ENCODE data around the gene HOXA1. TPM values are rescaled to one million over a fixed set of nuclear protein-coding genes. Genes with fewer than 3 reads are reported as not detected.

The HOXA1 gene
- polyA plus RNA-seq, 2 of the 4 experiments (the other 2 are of a cell fraction): 2.8 to 5.0 TPM

- peak overlapping the region; percentile 72 for H3K4me3 ChIP-seq
- H3K27ac ChIP-seq: peak overlapping the region; percentile 79 to 93
- peak overlapping the region; percentile 87 for H3K4me2 ChIP-seq
- CTCF ChIA-PET: interaction anchor here (0.6 to 11.1 kb wide), 13 partner anchors 10 to 772 kb away, joined by 3 to 160 read pairs (median 14); partner anchors contain the start of genes HOXA3, HOXA4 and HOXA9
- TF ChIP-seq ESRRA (IDR thresholded peaks at IDR 0.05; ENCODE audit: borderline replicate concordance, low read length) (no peak), POLR2A (IDR thresholded peaks at IDR 0.05; ENCODE audit: low read length) (no peak), ZC3H11A (IDR thresholded peaks at IDR 0.05) (no peak), MAX (IDR thresholded peaks at IDR 0.05) (no peak), HOXB13 (CRISPR knock-in tag; IDR thresholded peaks at IDR 0.05; ENCODE audit: low read depth) (no peak), CHD2 (IDR thresholded peaks at IDR 0.05; ENCODE audit: low read length, partially characterized antibody) (no peak), ZNF302 (CRISPR knock-in tag; IDR thresholded peaks at IDR 0.05) (no peak)
- no peak for DNase-seq (ENCODE audit: low read depth in 1 of 2, low spot score in 1 of 2)
- no peak for FAIRE-seq
- POLR2A ChIA-PET: interaction anchor here (0.6 to 2.3 kb wide), 6 partner anchors 15 to 948 kb away, joined by 3 to 12 read pairs (median 4); partner anchors contain the start of genes HOXA7 and SKAP2
- peaks cover 22% of the 10 kb centered on the region for H3K4me1 ChIP-seq
- H3K9me3 ChIP-seq: no peaks in the 10 kb centered on the region
- 94% methylated on average over 18 of the region's 18 CpGs for WGBS (ENCODE audit: missing lambda C conversion rate)
- no peak for ATAC-seq
Measured at GRCh38 chr7:27141137-27141922, 45.5 kb upstream of the HOXA1 start.

- FAIRE-seq (no peak), ATAC-seq (no peak), DNase-seq (ENCODE audit: low read depth in 1 of 2, low spot score in 1 of 2) (no peak)
- TF ChIP-seq CHD4 (IDR thresholded peaks at IDR 0.05; ENCODE audit: borderline replicate concordance) (no peak), FOSL2 (IDR thresholded peaks at IDR 0.05) (no peak), FOSL2 (CRISPR knock-in tag; IDR thresholded peaks at IDR 0.05) (no peak), ESRRA (IDR thresholded peaks at IDR 0.05; ENCODE audit: borderline replicate concordance, low read length) (no peak), RFX5 (IDR thresholded peaks at IDR 0.05) (no peak)
- H3K4me1 ChIP-seq: peaks cover 31% of the 10 kb centered on the region
- POLR2A ChIA-PET: interaction anchor here (2.3 kb wide), 1 partner anchor 276 kb away, joined by 9 read pairs; the partner anchor contains the start of gene SKAP2
- WGBS (ENCODE audit: missing lambda C conversion rate): 92% methylated on average over 15 of the region's 15 CpGs
- CTCF ChIA-PET: interaction anchor here (0.7 to 11.1 kb wide), 8 partner anchors 10 to 458 kb away, joined by 3 to 160 read pairs (median 25); partner anchors contain the start of genes HOXA3, HOXA4 and HOXA9
- no peak overlapping the region for H3K4me2 ChIP-seq
- no peaks in the 10 kb centered on the region for H3K9me3 ChIP-seq
- H3K4me3 ChIP-seq: no peak overlapping the region
- H3K27ac ChIP-seq: no peak overlapping the region
Measured at GRCh38 chr7:27140126-27140857, 44.5 kb upstream of the HOXA1 start.

GRCh38 chr7:27139334-27140125 lies 43.7 kb upstream of the HOXA1 start:
- CTCF ChIA-PET: interaction anchor here (1.3 to 5.1 kb wide), 3 partner anchors 9 to 31 kb away, joined by 3 to 36 read pairs (median 6); partner anchors contain the start of genes HOXA3 and HOXA4
- ATAC-seq (no peak), FAIRE-seq (no peak), DNase-seq (ENCODE audit: low read depth in 1 of 2, low spot score in 1 of 2) (no peak)
- Histone ChIP-seq H3K9me3 (no peaks in the 10 kb centered on the region), H3K4me3 (no peak overlapping the region), H3K27ac (no peak overlapping the region), H3K4me1 (peaks cover 39% of the 10 kb centered on the region), H3K4me2 (no peak overlapping the region)
- WGBS (ENCODE audit: missing lambda C conversion rate): 97% methylated on average over 43 of the region's 53 CpGs
- POLR2A ChIA-PET: no interaction called here
- TF ChIP-seq BCL3 (IDR thresholded peaks at IDR 0.05) (no peak), TP53 (CRISPR knock-in tag; IDR thresholded peaks at IDR 0.05) (no peak), CEBPB (IDR thresholded peaks at IDR 0.05) (no peak), KDM5A (IDR thresholded peaks at IDR 0.05) (no peak), FOSB (CRISPR knock-in tag; IDR thresholded peaks at IDR 0.05) (no peak), SMC3 (IDR thresholded peaks at IDR 0.05) (no peak), FOSL2 (IDR thresholded peaks at IDR 0.05) (no peak), FOSL2 (CRISPR knock-in tag; IDR thresholded peaks at IDR 0.05) (no peak), POLR2AphosphoS2 (conservative IDR thresholded peaks at IDR 0.05; ENCODE audit: low read length) (no peak), POLR2A (IDR thresholded peaks at IDR 0.05; ENCODE audit: low read length) (no peak), SREBF2 (IDR thresholded peaks at IDR 0.05) (no peak), HDAC2 (IDR thresholded peaks at IDR 0.05) (no peak), CBX2 (IDR thresholded peaks at IDR 0.05; ENCODE audit: borderline replicate concordance, low read depth) (no peak), FOXS1 (CRISPR knock-in tag; IDR thresholded peaks at IDR 0.05) (no peak), USF2 (IDR thresholded peaks at IDR 0.05) (no peak), REST (IDR thresholded peaks at IDR 0.05) (no peak), ZC3H11A (IDR thresholded peaks at IDR 0.05) (no peak), CBX8 (IDR thresholded peaks at IDR 0.05) (no peak), MAX (IDR thresholded peaks at IDR 0.05) (no peak)
